ENCODE measurements around the gene AGPS.
"Not testable (repeated sequence)": the region's sequence is repeated elsewhere in the genome, so short reads cannot be mapped to it uniquely, and the experiment has no call there.

The AGPS gene

DNA sequence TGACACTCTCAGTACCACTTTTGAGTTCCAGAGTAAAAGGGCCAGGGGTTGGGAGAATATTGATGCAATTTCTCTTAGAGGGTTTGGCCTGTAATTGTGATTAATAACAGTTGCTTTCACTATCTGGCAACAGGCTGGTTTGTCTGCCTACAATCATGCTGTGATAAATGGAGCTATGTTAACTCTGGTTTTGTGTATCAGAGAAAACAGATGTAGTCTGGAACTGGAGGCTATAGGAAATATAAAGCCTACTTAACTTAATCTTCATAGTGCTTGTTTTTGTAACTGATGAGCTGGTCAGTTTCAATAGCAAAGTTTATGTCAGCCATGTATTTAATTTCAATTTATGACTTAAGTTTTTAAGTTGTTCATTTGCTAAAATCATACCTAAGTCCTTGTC, 138.0 kb downstream of the AGPS start:
- no peak for DNase-seq (ENCODE audit: low read depth)

DNA sequence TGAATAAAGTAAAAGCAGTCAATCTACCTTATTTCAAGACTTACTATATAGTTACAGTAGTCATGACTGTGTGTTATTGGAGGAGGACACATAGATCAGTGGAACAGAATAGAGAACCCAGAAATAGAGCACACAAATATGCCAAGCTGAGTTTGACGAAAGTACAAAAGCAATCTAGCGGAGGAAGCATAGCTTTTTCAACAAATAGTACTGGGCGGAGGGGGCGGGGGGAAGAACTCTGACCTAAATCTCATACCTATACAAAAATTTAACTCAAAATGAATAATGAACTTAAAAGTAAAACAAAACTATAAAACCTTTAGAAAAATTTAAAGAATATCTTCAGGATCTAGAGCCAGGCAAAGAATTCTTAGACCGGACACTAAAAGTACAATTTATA, 139.1 kb downstream of the AGPS start:
- DNase-seq (ENCODE audit: low read depth) = no peak

DNA sequence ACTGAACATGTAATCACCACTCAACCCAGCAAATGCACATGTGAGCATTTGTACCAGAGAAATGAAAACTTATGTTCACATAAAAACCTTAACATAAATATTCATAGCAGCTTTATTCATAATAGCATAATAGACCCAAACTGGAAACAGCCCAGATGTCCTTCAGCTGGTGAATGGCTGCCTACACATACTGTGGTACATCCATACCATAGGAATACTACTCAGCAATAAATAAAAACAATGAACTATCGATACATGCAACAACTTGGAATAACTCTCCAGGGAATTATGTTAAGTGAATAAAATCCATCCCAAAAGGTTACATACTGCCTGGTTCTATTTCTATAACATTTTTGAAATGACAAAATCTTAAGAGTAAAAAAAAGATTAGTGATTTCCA, 140.0 kb downstream of the AGPS start:
- no peak for DNase-seq (ENCODE audit: low read depth)

DNA sequence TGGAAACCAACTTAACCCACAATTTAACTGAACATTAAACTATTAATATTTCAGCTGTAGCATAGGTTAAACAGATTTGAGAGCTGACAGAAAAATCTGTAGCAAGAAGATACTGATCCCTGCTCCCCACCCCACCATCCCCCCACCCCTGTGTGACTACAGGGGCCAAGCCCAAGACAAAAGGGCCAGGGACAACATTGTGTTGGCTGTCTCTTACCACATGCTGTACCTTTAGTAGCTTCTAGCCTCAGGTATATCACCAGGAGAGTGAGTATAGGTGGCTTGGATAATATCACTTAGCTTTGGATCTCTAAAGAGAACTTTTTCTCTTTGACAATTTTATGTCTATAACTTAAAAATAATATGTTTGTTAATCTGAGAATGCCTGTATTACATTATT, 140.7 kb downstream of the AGPS start:
- no peak for DNase-seq (ENCODE audit: low read depth)

DNA sequence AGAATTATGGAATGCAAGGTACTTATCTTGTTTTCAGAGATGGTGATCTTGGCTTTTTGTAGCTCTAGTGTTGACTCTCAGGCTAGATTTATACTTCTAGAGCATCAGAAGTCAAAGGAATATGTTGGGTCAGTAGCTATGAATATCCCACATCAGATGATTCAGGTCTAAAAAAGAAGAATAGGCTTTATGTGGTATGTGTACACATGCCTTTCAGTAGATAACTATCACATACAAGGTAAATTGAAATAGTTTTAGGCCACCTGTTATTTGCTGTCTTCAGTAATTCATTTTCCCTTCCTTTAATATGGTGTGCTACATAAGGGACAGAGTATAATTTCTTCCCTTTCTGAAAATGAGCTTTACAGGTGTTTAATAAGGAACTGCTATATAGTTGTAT, 142.4 kb downstream of the AGPS start:
- no peak for DNase-seq (ENCODE audit: low read depth)

DNA sequence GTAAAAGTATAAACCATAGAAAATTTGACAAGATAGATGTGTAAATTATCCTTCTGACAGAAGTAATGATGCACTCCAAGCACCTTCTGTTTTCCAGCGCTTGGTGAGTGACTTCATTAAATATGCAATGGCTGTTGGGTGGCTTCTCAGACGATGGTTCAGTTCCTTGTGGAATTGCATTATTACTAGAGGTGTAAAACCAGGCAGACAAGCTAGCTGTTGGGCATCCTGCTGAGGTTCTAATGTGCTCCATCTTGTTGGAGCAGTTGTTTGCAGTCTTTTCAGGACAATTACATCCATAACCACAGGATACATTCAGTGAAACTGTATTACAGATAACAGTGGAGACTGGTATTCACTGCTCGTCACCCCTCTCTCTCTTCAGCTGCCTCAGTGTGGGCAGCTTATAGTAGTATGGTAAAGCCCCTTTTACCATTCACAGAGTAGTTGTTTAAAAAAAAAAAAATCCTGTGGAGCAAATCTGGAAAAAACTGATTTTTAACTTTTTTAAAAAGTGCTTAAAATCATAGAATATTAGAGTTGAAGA, 143.5 kb downstream of the AGPS start:
- no peak for DNase-seq (ENCODE audit: low read depth)

DNA sequence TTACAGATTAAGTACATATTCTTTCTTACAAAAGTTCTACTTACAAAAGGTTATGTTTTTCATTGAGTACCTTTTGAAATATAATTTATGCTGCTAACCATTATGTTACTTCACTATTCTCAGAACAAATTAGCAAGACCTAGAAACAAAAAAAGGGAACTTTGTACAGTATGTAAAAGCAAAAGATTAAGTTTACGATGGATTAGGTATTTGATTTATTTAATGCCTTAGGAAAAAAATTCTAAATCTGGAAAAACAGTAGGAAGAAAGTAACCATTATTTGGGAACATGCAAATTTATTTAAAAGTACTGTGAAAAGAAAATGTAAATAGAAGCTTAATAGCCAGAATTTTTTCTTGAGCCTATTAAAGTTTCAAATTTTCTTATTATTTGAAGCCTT, 144.6 kb downstream of the AGPS start:
- no peak for DNase-seq (ENCODE audit: low read depth)

DNA sequence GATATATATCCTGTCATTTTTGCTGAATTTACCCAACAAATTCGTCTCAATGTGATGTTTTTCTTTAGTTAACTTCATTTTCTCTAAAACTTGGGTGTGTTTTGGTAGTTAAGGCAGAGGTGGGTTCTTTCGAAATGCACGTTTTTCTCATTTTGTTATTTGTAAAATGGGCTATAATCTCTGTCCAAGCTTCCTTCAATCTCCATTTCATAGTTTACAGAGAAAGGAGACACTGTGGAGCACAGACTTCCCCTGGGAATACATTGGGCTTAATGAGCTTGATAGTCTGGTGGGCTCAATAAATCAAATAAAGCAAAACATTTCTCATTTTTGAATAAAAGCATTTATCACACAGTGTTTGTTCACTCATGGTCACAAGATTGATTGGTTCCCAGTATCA, 145.1 kb downstream of the AGPS start:
- DNase-seq (ENCODE audit: low read depth) = no peak

DNA sequence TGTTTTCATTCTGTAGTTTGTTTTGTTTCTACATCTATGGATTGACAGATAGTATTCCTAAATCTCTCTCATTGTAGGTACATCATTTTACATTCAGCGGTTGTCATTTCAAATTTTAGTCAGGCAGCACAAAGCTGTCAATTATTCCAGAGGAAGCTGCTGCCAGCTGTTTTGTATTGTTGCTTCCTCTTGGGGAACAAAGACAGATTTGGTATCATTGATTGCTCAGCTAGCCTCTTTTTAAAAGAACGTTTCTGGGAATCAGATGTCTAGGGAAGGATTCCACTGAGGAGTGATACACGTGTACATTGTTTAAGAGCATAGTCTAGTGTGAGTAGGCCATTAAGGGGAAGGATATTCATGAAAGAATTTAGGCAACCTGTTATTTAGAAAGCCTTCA, 145.8 kb downstream of the AGPS start:
- DNase-seq (ENCODE audit: low read depth) = no peak

DNA sequence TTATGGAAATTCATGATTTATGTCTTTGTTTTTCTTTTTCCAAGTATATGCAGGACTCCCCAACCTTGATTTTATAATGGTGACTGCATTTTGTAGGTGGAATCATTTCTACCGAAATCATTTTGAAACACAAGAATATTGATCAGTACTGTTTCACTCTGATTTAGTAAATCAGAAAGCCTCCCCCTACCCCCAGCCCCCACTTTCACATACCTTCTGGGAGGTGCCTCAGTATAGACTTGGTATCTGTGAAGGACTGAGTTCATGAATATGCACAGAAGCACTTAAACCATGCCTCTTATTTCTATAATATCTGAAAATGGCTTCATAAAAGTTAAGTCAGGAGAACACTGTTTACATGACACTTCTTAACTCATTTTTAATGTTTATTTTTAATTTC, 147.7 kb downstream of the AGPS start:
- DNase-seq (ENCODE audit: low read depth) = no peak

DNA sequence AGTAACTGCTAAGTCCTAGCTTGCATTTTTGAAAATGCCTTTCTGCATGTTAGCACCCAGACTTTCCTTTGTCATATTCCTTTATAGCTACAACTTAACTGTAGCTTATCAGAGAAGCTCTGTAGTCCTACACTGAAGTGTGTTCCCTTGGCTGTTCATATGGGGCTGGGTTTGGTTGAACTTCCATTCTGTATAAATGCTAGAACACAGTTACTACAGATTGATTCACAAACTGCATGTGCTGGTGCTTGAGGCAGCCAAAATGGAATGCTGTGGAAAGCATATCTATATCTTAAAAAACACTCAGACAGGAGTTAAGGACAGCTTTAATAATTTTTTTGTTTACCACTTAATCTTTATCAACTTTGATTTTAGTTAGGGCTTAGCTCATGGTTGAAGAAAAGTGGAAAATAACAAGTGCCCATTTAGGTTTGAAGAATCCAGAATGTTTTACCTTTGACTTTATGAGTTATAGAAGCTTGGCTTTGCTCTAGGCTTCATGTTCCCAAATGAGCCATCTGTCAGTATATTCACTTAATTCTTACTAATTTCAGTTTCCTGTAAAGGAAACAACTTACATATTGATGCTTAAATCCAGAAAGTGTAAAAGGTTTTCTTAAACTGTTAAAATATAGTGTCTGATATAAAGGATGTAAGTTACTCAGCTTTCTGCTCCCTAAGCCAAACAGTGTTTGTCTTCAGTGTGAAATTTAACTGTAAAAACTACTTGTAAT, 148.9 kb downstream of the AGPS start:
- no peak for DNase-seq (ENCODE audit: low read depth)

DNA sequence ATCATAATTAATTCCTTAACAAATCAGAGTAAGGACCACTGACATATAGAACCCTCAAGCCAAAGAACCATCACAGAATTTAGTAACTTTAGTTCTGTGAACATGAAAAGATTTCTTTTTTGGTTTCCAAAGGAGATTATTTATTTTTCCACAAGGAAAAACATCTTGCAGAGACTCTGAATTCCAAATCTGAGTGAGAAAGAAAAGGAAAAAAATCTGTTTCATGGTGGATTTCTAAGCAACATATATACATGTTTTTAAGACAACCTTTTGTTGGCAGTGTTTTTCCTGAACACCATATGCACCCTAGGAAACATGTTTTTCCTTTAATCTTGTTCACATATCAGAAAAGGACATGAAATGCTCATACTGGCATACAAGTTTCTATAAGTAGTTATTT, 149.8 kb downstream of the AGPS start:
- DNase-seq (ENCODE audit: low read depth) = no peak

DNA sequence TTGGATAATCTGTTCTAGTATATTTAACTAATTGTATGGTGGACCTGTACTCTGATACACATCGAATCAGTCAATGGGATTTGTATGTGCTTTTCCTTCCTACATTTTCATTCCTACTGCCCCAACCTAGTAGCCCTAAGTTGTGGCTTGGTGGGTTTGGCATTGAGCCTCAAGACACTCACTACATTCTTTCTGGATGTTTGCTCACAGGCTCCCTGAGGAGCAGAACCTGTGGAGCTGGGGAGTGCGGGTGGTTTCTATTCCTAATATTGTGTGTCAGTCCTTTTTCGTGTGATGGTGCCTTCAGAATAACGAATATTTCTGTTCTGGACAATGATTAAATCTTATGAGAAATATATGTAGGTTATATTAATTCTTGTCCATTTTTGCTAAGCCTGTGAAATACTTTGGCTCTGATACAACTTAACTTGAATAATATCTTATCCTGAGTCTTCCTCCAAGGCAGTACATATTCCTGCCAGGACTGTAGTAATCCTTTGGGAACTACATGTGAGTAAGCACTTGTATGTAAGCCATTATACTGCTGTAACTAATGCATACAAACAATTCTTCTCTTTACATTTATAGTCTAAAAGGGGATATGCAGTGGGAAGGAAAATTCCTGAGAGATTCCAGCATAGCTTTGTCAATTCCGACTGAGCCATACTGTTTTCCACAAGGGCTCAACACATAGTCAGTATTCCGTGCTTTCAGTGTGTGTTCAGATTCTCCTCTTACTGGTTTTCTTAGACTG, 150.6 kb downstream of the AGPS start:
- peak; percentile 46 for DNase-seq (ENCODE audit: low read depth)

DNA sequence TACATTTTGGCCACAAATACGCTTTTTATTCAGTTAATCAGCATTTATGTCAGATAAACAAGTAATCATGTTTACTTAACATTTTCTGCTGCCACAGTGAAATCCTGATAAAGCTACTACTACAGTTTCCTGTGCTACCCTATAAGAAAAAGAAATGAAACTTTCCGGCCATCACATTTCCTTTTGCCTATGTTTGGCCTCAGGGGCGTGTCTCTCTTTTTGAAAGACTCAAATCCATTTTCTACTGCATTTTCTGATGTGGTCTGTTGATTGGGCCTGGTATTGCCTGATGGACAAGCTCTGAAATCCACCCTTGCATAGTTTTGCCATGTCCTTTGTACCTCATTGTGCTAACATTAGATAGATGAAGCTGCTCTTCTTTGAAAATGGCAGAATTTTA, 152.6 kb downstream of the AGPS start:
- DNase-seq (ENCODE audit: low read depth) = no peak

DNA sequence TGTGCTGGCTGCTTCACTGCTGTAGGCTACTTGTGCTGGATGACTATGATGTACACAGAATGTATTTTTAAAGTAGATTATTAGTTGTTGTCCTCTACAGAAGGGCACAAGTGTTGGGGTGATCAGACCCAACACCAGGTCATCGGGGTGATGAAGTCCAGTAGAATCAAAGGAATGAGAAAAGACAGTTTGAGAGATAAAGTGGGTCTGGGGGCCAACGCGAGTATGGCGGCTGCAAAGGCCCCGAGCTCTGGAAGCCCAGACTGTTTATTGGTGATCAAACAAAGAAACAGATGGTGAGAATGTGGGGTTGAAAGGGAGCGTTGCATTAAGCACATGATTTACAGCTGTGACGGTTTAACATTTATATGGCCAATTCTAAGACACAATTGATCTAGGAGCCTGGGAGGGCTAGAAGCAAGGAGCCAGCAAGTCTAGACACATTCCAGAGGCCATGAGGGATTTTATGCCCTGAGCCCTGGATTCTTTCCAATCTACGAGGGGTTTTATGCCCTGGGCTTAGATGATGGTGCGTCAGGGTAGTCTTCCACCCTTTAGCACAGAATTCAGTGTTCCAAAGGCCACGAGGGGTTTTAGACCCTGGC, 153.5 kb downstream of the AGPS start:
- no peak for DNase-seq (ENCODE audit: low read depth)

DNA sequence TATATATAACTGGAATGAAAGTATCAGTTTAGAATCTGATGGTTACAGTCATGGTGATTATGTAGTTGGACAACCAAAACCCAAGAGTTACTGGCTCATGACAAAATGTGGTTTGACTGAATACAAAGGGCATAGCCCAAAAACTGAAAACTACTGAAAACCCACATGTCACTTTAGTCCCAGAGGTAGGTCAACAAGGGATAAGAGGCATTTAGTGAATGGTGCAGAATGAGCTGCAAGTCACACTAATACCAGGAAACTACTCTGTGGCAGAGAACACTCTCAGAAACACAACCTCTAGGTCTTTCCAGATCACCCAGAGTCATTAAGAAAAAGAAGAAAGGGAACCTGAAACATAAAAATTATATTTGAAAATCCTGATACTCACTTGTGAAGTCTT, 154.5 kb downstream of the AGPS start:
- no peak for DNase-seq (ENCODE audit: low read depth)

DNA sequence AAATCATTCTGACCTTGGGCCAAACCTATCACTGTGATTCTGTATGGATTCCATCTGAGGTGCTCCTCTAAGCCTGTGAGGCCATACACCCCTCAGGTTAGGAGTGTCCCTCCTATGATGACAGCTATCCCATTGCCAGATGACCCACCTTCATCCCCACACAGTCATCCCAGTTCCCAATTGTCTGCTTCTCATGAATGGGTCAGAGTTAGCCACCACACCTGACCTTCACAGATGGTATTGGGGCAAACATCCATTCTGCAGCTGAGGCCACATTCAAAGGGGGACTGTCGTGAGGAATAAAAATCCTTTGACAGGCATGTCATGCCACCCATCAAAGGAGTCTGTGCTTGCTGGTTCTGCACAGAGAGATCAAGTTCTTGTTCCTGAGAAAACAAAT, 155.2 kb downstream of the AGPS start:
- DNase-seq (ENCODE audit: low read depth) = no peak

DNA sequence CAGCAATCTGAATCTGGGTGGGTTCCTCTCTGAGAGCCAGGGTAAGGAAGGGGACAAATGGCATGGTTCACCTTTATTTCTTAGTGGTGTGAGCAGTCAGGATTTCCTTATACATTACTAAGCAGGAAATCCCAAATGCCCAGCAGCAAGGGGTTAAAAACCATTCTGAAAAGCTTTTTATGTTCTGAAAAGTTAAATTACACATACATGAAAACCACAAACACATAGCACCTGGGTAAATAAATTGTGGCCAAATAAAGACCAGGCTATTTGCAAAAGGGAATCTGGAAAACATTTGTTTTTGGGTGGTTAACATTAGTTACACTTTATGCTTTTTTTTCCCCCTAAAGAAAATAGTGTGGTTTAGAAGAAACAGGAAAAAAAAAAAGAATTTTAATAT, 156.1 kb downstream of the AGPS start:
- DNase-seq (ENCODE audit: low read depth) = no peak

DNA sequence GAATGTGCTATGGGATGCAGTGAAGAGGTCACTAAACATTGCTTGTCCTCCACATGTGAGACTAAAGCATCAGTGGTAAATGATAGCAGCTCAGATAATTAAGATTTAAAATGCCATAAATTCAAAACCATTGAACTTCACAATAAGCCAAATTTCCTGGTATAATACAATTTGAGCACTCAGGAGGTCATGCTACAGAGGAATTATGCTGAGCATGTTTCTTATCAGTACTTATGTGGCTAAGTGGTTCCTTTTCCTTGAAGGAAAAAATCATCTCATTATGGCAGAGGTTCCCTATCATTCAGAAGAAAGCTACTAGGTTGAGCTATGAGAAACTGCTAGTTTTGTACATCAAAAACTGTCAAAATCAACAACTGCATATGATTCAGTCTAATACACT, 156.6 kb downstream of the AGPS start:
- no peak for DNase-seq (ENCODE audit: low read depth)

DNA sequence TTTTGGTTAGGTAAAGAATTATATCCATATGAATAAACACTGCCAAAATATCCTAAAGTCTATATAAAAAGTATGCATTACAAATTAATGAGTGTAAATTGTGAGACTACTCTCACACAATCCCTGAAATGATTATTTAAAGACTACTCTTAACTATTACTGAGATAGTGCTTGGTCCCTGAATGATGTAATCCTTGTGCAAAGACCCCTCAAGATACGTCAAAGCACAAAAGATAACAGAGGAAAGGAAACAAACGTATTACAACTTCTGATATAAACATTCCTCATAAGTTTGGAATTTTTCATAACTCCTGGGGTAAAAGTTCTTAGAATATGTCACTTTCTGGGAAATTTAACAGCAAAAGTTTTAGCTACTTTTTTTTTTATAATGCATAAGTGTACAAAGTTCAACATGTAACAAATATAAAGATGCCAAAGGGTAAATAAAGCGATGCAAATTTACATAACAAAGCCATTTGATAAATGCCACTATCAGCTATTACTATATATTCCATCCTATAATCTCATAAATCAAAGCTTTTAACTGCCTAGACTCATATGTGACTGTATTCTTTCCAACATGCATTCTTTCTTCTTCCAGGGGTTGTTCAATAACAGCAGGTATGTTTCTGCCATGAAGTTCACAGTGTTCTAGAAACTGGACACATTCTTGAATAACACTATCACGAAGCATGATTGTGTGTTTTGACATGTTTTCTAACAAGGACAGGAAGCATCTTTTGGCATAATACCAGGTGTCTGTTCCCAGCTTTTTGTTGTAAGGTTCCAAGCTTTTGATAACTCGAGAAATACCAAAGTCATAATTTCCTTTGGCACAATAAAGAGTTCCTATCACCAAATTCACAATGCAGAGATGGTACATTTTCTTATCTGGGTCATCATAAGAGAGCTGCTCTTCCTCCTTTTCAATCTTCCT, 158.0 kb downstream of the AGPS start:
- no peak for DNase-seq (ENCODE audit: low read depth)

DNA sequence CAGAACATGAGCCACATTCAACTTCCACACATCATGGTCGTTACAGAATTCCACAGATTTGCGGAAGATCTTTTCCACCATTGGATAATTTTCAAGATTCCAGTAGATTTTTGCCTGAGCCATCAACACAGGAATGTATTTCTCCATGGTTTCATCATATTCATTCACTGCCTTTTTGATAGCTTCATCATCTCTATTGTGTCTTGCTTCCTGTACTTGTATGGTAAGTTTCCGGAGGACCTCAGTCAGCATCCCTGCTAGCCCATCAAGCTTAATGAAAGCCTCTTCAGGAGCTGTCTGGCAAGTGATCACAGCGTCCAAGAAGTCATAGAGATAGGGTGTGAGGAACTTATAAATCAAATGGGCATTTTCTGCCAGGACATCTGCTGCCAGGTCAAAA, 158.8 kb downstream of the AGPS start:
- DNase-seq (ENCODE audit: low read depth) = not testable (repeated sequence)

DNA sequence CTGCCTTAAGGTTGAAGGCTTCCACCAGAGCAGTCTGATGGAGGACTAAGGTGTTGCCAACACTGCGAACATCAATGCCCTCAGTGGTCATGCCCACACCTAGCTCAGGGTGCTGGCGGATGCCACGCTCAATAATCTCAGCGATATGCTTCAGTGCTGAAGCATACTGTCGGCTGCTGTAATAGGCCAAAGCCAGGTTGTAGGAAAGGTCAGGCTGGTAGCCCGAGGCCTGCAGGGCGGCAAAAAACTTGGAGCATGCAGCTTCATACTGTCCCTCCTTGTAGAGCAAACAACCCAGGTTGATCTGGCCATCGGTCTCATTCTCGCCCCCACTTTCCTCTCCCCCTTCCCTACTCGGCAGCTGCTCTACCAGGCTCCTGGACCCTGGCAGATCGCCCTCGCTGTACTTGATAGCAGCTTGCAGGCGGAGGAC, 159.4 kb downstream of the AGPS start:
- DNase-seq (ENCODE audit: low read depth) = no peak
